H1 (cell line): ENCODE measurements around the gene PRKCA. TPM values are rescaled to one million over a fixed set of nuclear protein-coding genes. Genes with fewer than 3 reads are reported as not detected.

Experiments
- CTCF ChIA-PET: fragments of 300-600 bp; sonication (Branson Sonifier 250); formaldehyde crosslinking; loops from one replicate; lab custom pipeline; 2021; ENCODE audit not compliant: partially characterized antibody; lab: Charles Lee
- POLR2A ChIA-PET: fragments of 300-600 bp; sonication (Branson Sonifier 250); formaldehyde crosslinking; loops from one replicate; lab custom pipeline; 2021; ENCODE audit warnings: inconsistent platforms; ENCODE audit not compliant: partially characterized antibody; lab: Charles Lee
- DNase-seq, 2 experiments: peaks; one replicate each; pipeline versions ENCODE4 v3.0.0 to v3.0.0-alpha.2; 2010 to 2022; ENCODE audit warnings: low spot score in 2 of 2, low read depth in 1 of 2, mixed read lengths in 1 of 2
- FAIRE-seq: peaks from 2 replicates; lab custom pipeline; 2011; peaks lifted over from hg19 to GRCh38; lab: Jason Lieb, UNC
- H2AFZ ChIP-seq: 2 replicates; pipeline ENCODE4 v1.8.1; 2012; ENCODE audit warnings: low read length, inconsistent platforms
- H2AK5ac ChIP-seq: 2 replicates; pipeline ENCODE4 v1.6.1; 2013; ENCODE audit warnings: low read depth, low read length
- H2BK120ac ChIP-seq: replicated peaks from 2 replicates; pipeline ENCODE3; 2013; ENCODE audit warnings: low read depth, low read length, inconsistent platforms
- H2BK12ac ChIP-seq: 2 replicates; pipeline ENCODE4 v1.6.1; 2013; ENCODE audit warnings: low read depth, low read length
- H2BK15ac ChIP-seq: 2 replicates; pipeline ENCODE4 v1.6.1; 2013; ENCODE audit warnings: low read length
- H2BK20ac ChIP-seq: 2 replicates; pipeline ENCODE4 v1.6.1; 2013; ENCODE audit warnings: low read length
- H2BK5ac ChIP-seq: 2 replicates; pipeline ENCODE4 v1.6.1; 2013; ENCODE audit warnings: low read depth, low read length
- H3K14ac ChIP-seq: 2 replicates; pipeline ENCODE4 v1.6.1; 2013; ENCODE audit warnings: inconsistent platforms; ENCODE audit not compliant: insufficient read length
- H3K18ac ChIP-seq: 2 replicates; pipeline ENCODE4 v1.6.1; 2013; ENCODE audit warnings: low read length; ENCODE audit errors: extremely low read depth
- H3K23ac ChIP-seq: 2 replicates; pipeline ENCODE4 v1.6.1; 2013; ENCODE audit warnings: inconsistent platforms; ENCODE audit not compliant: insufficient read length
- H3K23me2 ChIP-seq: 2 replicates; pipeline ENCODE4 v1.6.1; 2013; ENCODE audit warnings: low read depth, low read length
- H3K27ac ChIP-seq: 2 replicates; pipeline ENCODE4 v1.6.1; 2011; ENCODE audit warnings: low read depth, low read length, inconsistent platforms
- H3K27me3 ChIP-seq, 4 experiments: replicated peaks in 1 of 4; 1 replicate in 1 of 4; 2 replicates in 3 of 4; pipeline versions ENCODE4 v1.6.1 to v1.8.1; 2011 to 2013; ENCODE audit warnings: low read length in 3 of 4, mild to moderate bottlenecking in 3 of 4, inconsistent platforms in 2 of 4, mixed read lengths in 2 of 4, moderate library complexity in 1 of 4; ENCODE audit not compliant: control insufficient read depth in 3 of 4, insufficient read depth in 3 of 4; ENCODE audit errors: extremely low read depth in 1 of 4
- H3K36me3 ChIP-seq, 4 experiments: 2 replicates each; pipeline versions ENCODE4 v1.6.1 to v1.8.1; 2011 to 2013; ENCODE audit warnings: mild to moderate bottlenecking in 4 of 4, low read length in 3 of 4, moderate library complexity in 2 of 4, control low read depth in 1 of 4, inconsistent platforms in 1 of 4; ENCODE audit not compliant: insufficient read depth in 4 of 4, control insufficient read depth in 2 of 4
- H3K4ac ChIP-seq: replicated peaks from 2 replicates; pipeline ENCODE3; 2013; ENCODE audit warnings: low read length, low read depth, mixed read lengths, inconsistent platforms; ENCODE audit not compliant: insufficient read length
- H3K4me1 ChIP-seq, 4 experiments: replicated peaks in 1 of 4; 1 replicate in 1 of 4; 2 replicates in 3 of 4; pipeline versions ENCODE4 v1.6.1 to v1.8.1; 2011 to 2013; ENCODE audit warnings: low read length in 3 of 4, inconsistent platforms in 2 of 4, mixed read lengths in 1 of 4; ENCODE audit not compliant: insufficient read depth in 4 of 4, control insufficient read depth in 3 of 4
- H3K4me2 ChIP-seq, 2 experiments: 2 replicates each; pipeline versions ENCODE4 v1.6.1 to v1.8.1; 2011 to 2013; ENCODE audit warnings: low read depth in 2 of 2, low read length in 2 of 2, control low read depth in 1 of 2, inconsistent platforms in 1 of 2, mild to moderate bottlenecking in 1 of 2; ENCODE audit not compliant: insufficient read depth in 1 of 2
- H3K4me3 ChIP-seq, 4 experiments: fragments of 200-600, 300-600 bp in 1 of 4; sonication (generic), shearing (Covaris generic), sonication (Bioruptor Twin) in 1 of 4; 2 replicates each; pipeline versions ENCODE4 v1.5.1 to v1.8.1; 2011 to 2016; ENCODE audit warnings: low read length in 4 of 4, low read depth in 3 of 4, control low read depth in 2 of 4, inconsistent platforms in 2 of 4, mild to moderate bottlenecking in 2 of 4, mixed read lengths in 1 of 4, moderate library complexity in 1 of 4; ENCODE audit not compliant: insufficient read depth in 2 of 4; ENCODE audit errors: extremely low read depth in 1 of 4
- H3K56ac ChIP-seq: replicated peaks from 2 replicates; pipeline ENCODE3; 2013; ENCODE audit warnings: low read depth, mild to moderate bottlenecking, mixed read lengths, low read length, inconsistent platforms; ENCODE audit not compliant: insufficient read length
- H3K79me1 ChIP-seq: 2 replicates; pipeline ENCODE4 v1.6.1; 2013; ENCODE audit warnings: low read depth, low read length, control low read depth
- H3K79me2 ChIP-seq, 2 experiments: 2 replicates each; pipeline versions ENCODE4 v1.6.1 to v1.8.1; 2012 to 2013; ENCODE audit warnings: low read length in 2 of 2, mild to moderate bottlenecking in 2 of 2, inconsistent platforms in 1 of 2; ENCODE audit not compliant: insufficient read depth in 2 of 2, control insufficient read depth in 1 of 2
- H3K9ac ChIP-seq, 4 experiments: replicated peaks in 1 of 4; 1 replicate in 1 of 4; 2 replicates in 3 of 4; pipeline versions ENCODE4 v1.6.1 to v1.8.1; 2011 to 2013; ENCODE audit warnings: low read depth in 3 of 4, low read length in 3 of 4, control low read depth in 2 of 4, mild to moderate bottlenecking in 2 of 4, moderate library complexity in 2 of 4, inconsistent platforms in 1 of 4; ENCODE audit errors: extremely low read depth in 1 of 4
- H3K9me3 ChIP-seq, 2 experiments: 2 replicates each; pipeline versions ENCODE4 v1.6.1 to v1.8.1; 2012 to 2013; ENCODE audit warnings: mild to moderate bottlenecking in 2 of 2, moderate library complexity in 2 of 2, control low read depth in 1 of 2, inconsistent platforms in 1 of 2, low read depth in 1 of 2, low read length in 1 of 2, mixed read lengths in 1 of 2; ENCODE audit not compliant: insufficient read depth in 2 of 2
- H4K20me1 ChIP-seq, 2 experiments: replicated peaks in 1 of 2; 2 replicates each; pipeline versions ENCODE3 to v1.8.1; 2011 to 2013; ENCODE audit warnings: inconsistent platforms in 2 of 2, low read length in 2 of 2, mild to moderate bottlenecking in 1 of 2; ENCODE audit not compliant: insufficient read depth in 2 of 2, control insufficient read depth in 1 of 2
- H4K5ac ChIP-seq: 2 replicates; pipeline ENCODE4 v1.6.1; 2013; ENCODE audit warnings: low read length, low read depth, mixed read lengths, inconsistent platforms; ENCODE audit not compliant: insufficient read length
- H4K8ac ChIP-seq: 2 replicates; pipeline ENCODE4 v1.8.0; 2013; ENCODE audit warnings: mild to moderate bottlenecking, moderate library complexity, low read length, inconsistent platforms; ENCODE audit not compliant: insufficient read depth; ENCODE audit errors: extremely low read depth
- H4K91ac ChIP-seq: replicated peaks from 2 replicates; pipeline ENCODE3; 2013; ENCODE audit warnings: low read length, mixed read lengths, inconsistent platforms; ENCODE audit not compliant: insufficient read length
- CBX5 ChIP-seq: fragments of 300-800, 300-1000 bp; sonication (generic); IDR thresholded peaks from 2 replicates; pipeline ENCODE4 v1.7.1; 2016; ENCODE audit warnings: antibody characterized with exemption, low read length, low read depth
- CHD2 ChIP-seq: IDR thresholded peaks from 2 replicates; pipeline ENCODE4 v1.6.1; 2012; ENCODE audit warnings: low read length, improper control_type of control experiment
- CTBP2 ChIP-seq: IDR thresholded peaks from 2 replicates; pipeline ENCODE4 v1.7.0; 2011; ENCODE audit warnings: borderline replicate concordance, mild to moderate bottlenecking, moderate library complexity, mixed read lengths, low read length; ENCODE audit not compliant: insufficient read depth, insufficient read length
- EZH2 ChIP-seq: fragments of 200-600 bp; sonication (generic); IDR thresholded peaks from 2 replicates; pipeline ENCODE4 v1.7.1; 2012; ENCODE audit warnings: low read depth, mild to moderate bottlenecking, moderate library complexity, low read length, inconsistent platforms; ENCODE audit not compliant: severe bottlenecking
- HDAC2 ChIP-seq, 2 experiments: fragments of 300-600 bp in 1 of 2; sonication (generic) in 1 of 2; IDR thresholded peaks; 2 replicates each; pipeline ENCODE4 v1.6.1; 2011 to 2012; ENCODE audit warnings: low read depth in 2 of 2, low read length in 2 of 2, mild to moderate bottlenecking in 2 of 2, moderate library complexity in 2 of 2, borderline replicate concordance in 1 of 2, inconsistent platforms in 1 of 2
- HDAC6 ChIP-seq: IDR thresholded peaks from one replicate; pipeline ENCODE4 v1.7.1; 2012; ENCODE audit warnings: low read depth, mild to moderate bottlenecking, inconsistent platforms, low read length, moderate library complexity
- KDM5A ChIP-seq: fragments of 200-600 bp; IDR thresholded peaks from 2 replicates; pipeline ENCODE4 v1.7.1; 2012; ENCODE audit warnings: mild to moderate bottlenecking, low read length, inconsistent platforms, mixed read lengths
- MAFK ChIP-seq: IDR thresholded peaks from 2 replicates; pipeline ENCODE4 v1.6.1; 2012; ENCODE audit warnings: low read depth, mild to moderate bottlenecking, improper control_type of control experiment, low read length
- NRF1 ChIP-seq: IDR thresholded peaks from 2 replicates; pipeline ENCODE4 v1.6.1; 2011; ENCODE audit warnings: mild to moderate bottlenecking, low read depth, low read length, improper control_type of control experiment
- POLR2A ChIP-seq, 2 experiments: IDR thresholded peaks; 1 replicate in 1 of 2; 2 replicates in 1 of 2; pipeline ENCODE4 v1.6.1; 2011; ENCODE audit warnings: low read depth in 2 of 2, low read length in 2 of 2, mild to moderate bottlenecking in 2 of 2; ENCODE audit errors: control extremely low read depth in 1 of 2
- RFX5 ChIP-seq: IDR thresholded peaks from 2 replicates; pipeline ENCODE4 v1.6.1; 2011; ENCODE audit warnings: low read depth, low read length, improper control_type of control experiment, borderline replicate concordance
- RNF2 ChIP-seq: fragments of 200-900, 300-1000 bp; sonication (generic); IDR thresholded peaks from 2 replicates; pipeline ENCODE4 v1.7.1; 2016; ENCODE audit warnings: borderline replicate concordance, low read depth, mild to moderate bottlenecking, antibody characterized with exemption, low read length; ENCODE audit not compliant: poor library complexity, severe bottlenecking; ENCODE audit errors: missing control alignments
- SUZ12 ChIP-seq: fragments of 200-600 bp; sonication (generic); IDR thresholded peaks from 2 replicates; pipeline ENCODE4 v1.6.1; 2012; ENCODE audit warnings: mild to moderate bottlenecking, inconsistent platforms, low read length, moderate library complexity, mixed read lengths
- TEAD4 ChIP-seq: IDR thresholded peaks from 2 replicates; pipeline ENCODE4 v1.6.1; 2012; ENCODE audit warnings: low read depth, low read length, inconsistent platforms, mixed read lengths
- WGBS, 2 experiments: shearing (Covaris generic) in 1 of 2; methylation state at CpG; one replicate each; pipeline versions ENCODE4 v1.1.6 to v1.1.7; 2013 to 2015; ENCODE audit warnings: low lambda C conversion rate in 2 of 2, mixed read lengths in 2 of 2, inconsistent platforms in 1 of 2, low coverage in 1 of 2, missing lambda C conversion rate in 1 of 2; ENCODE audit not compliant: insufficient replicate concordance in 2 of 2, insufficient coverage in 1 of 2, insufficient read length in 1 of 2; ENCODE audit errors: extremely low coverage in 1 of 2, missing lambda C conversion rate in 1 of 2; 5-methylcytosine and 5-hydroxymethylcytosine counted together
- polyA plus RNA-seq, 7 experiments: library from polyadenylated mRNA; depleted of rRNA in 3 of 7; stranded (reverse) in 5 of 7; unstranded in 2 of 7; fragments of >200 nt in 5 of 7; fragments of 200-250 nt in 2 of 7; gene quantifications; 1 replicate in 5 of 7; 2 replicates in 1 of 7; 4 replicates in 1 of 7; pipeline versions ENCODE4 v1.2.1 to v1.2.3, GENCODE V29; 2011 to 2013; ENCODE audit warnings: missing spikeins in 2 of 7, mixed read lengths in 2 of 7
- total RNA-seq: library from RNA; stranded (reverse); fragmentation: NEBNext Ultra II Directional; extraction: Animal tissue kit (Norgen Biotek cat#: 25700); gene quantifications from 2 replicates; pipeline ENCODE4 v1.2.1, GENCODE V29; 2021

PRKCA gene
- total and polyA plus RNA-seq, 2 of the 8 experiments (the other 6 are each of a cell fraction or from before 2014, with no cell fraction given) = 5.8 to 17.8 TPM

DNA sequence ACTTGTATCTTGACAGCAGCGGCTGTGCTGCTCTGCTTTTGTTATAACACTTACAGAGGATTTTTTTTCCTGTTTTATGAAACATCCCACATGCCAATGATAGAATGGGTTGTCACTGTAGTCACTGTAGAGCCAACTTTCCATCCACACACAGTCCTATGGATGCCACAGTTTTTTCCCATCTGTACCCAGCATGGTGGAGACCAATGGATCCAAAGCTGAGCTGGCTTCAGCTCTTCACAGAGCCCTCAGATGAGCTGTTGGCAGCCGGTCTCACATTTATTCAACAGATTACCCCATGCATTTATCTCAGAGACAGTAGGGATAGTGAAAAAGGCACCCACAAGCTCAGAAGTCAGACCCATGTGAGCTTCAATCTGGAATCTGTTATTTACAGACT lies 441.1 kb downstream of the PRKCA start:
- CTCF ChIA-PET = interaction anchor here (0.6 to 1.8 kb wide), 2 partner anchors 15 to 286 kb away, joined by 4 read pairs; no protein-coding TSS in a partner anchor
- H3K36me3 ChIP-seq = peaks cover 0 to 5% (median 2%) of the 10 kb centered on the region in 4 experiments; a peak in 3 of 8 replicates

More for the DNA sequence above, 441.1 kb downstream of the PRKCA start:
- no peak overlapping the region for H4K8ac ChIP-seq
- TF ChIP-seq CBX5 (no peak), KDM5A (no peak), RNF2 (no peak), CTBP2 (no peak), MAFK (no peak), SUZ12 (no peak), TEAD4 (no peak), HDAC6 (no peak), EZH2 (no peak), NRF1 (no peak), POLR2A (IDR thresholded peaks at IDR 0.05; ENCODE audit: control extremely low read depth in 1 of 2, low read depth in 2 of 2, low read length in 2 of 2) (no peak), HDAC2 (IDR thresholded peaks at IDR 0.05; ENCODE audit: borderline replicate concordance in 1 of 2, low read depth in 2 of 2, low read length in 2 of 2) (no peak), RFX5 (no peak), CHD2 (no peak)
- FAIRE-seq (no peak), DNase-seq (no peak)
- H3K27ac ChIP-seq = no peak overlapping the region
- no peak overlapping the region for H4K91ac ChIP-seq
- H3K9me3 ChIP-seq = no peaks in the 10 kb centered on the region
- H2BK20ac ChIP-seq = no peak overlapping the region
- no peaks in the 10 kb centered on the region for H3K79me2 ChIP-seq
- H3K4ac ChIP-seq = no peak overlapping the region
- H3K18ac ChIP-seq = no peak overlapping the region
- no peak overlapping the region for H2BK12ac ChIP-seq
- H2BK120ac ChIP-seq = no peak overlapping the region
- H2BK15ac ChIP-seq = no peak overlapping the region
- H4K5ac ChIP-seq = no peak overlapping the region
- no peak overlapping the region for H3K4me3 ChIP-seq
- no peak overlapping the region for H3K14ac ChIP-seq
- H2AFZ ChIP-seq = no peak overlapping the region
- POLR2A ChIA-PET = no interaction called here
- no peak overlapping the region for H2BK5ac ChIP-seq
- no peaks in the 10 kb centered on the region for H3K23me2 ChIP-seq
- H3K9ac ChIP-seq = no peak overlapping the region
- no peaks in the 10 kb centered on the region for H3K79me1 ChIP-seq
- 93% methylated on average over 2 of the region's 2 CpGs; no CpG with 5 or more reads in 1 of the 2 experiments for WGBS, 2 experiments
- no peak overlapping the region for H3K23ac ChIP-seq
- no peaks in the 10 kb centered on the region for H3K27me3 ChIP-seq
- no peaks in the 10 kb centered on the region for H4K20me1 ChIP-seq
- H3K4me2 ChIP-seq = no peak overlapping the region
- H3K56ac ChIP-seq = no peak overlapping the region
- peaks cover 0 to 11% (median 7%) of the 10 kb centered on the region in 4 experiments; a peak in 4 of 7 replicates for H3K4me1 ChIP-seq
- H2AK5ac ChIP-seq = no peak overlapping the region
